Fibroblast of lung (primary cell): ENCODE data around the gene SNX8. TPM values are rescaled to one million over a fixed set of nuclear protein-coding genes. Genes with fewer than 3 reads are reported as not detected.

Source experiments
- DNase-seq, 2 donors: peaks; one replicate each; pipeline versions ENCODE4 v3.0.0 to v3.0.0-alpha.2; 2010; ENCODE audit warnings: low read depth in 2 of 2
- H2AFZ ChIP-seq: 2 replicates; pipeline ENCODE4 v1.5.1; 2012; ENCODE audit warnings: low read length, control low read depth, inconsistent platforms
- H3K27ac ChIP-seq: 2 replicates; pipeline ENCODE4 v1.5.1; 2011; ENCODE audit warnings: low read length, control low read depth; ENCODE audit not compliant: insufficient read depth
- H3K27me3 ChIP-seq: 2 replicates; pipeline ENCODE4 v1.5.1; 2011; ENCODE audit warnings: mild to moderate bottlenecking, low read length; ENCODE audit not compliant: control insufficient read depth, insufficient read depth
- H3K36me3 ChIP-seq: 2 replicates; pipeline ENCODE4 v1.5.1; 2011; ENCODE audit warnings: low read length; ENCODE audit not compliant: control insufficient read depth, insufficient read depth
- H3K4me1 ChIP-seq: 2 replicates; pipeline ENCODE4 v1.5.1; 2011; ENCODE audit warnings: low read length; ENCODE audit not compliant: control insufficient read depth, insufficient read depth; ENCODE audit errors: extremely low read depth
- H3K4me2 ChIP-seq: 2 replicates; pipeline ENCODE4 v1.5.1; 2011; ENCODE audit warnings: low read length, control low read depth; ENCODE audit not compliant: insufficient read depth; ENCODE audit errors: extremely low read depth
- H3K4me3 ChIP-seq, 4 experiments: fragments of 200-600 bp in 1 of 4; sonication (generic) in 1 of 4; replicated peaks in 1 of 4; 2 replicates each; pipeline ENCODE4 v1.5.1; 2011 to 2016; ENCODE audit warnings: low read length in 4 of 4, low read depth in 3 of 4, mild to moderate bottlenecking in 3 of 4, control low read depth in 2 of 4, inconsistent platforms in 1 of 4, mixed read lengths in 1 of 4; ENCODE audit not compliant: insufficient read depth in 1 of 4; ENCODE audit errors: control extremely low read depth in 1 of 4
- H3K79me2 ChIP-seq: 2 replicates; pipeline ENCODE4 v1.5.1; 2012; ENCODE audit warnings: mild to moderate bottlenecking, low read length, inconsistent platforms; ENCODE audit not compliant: control insufficient read depth, insufficient read depth
- H3K9ac ChIP-seq: 2 replicates; pipeline ENCODE4 v1.5.1; 2011; ENCODE audit warnings: mild to moderate bottlenecking, low read length, control low read depth; ENCODE audit not compliant: insufficient read depth
- H3K9me3 ChIP-seq: 2 replicates; pipeline ENCODE4 v1.5.1; 2012; ENCODE audit warnings: low read depth, low read length; ENCODE audit not compliant: control insufficient read depth, insufficient read depth
- H4K20me1 ChIP-seq: 2 replicates; pipeline ENCODE4 v1.5.1; 2011; ENCODE audit warnings: low read length; ENCODE audit not compliant: control insufficient read depth, insufficient read depth; ENCODE audit errors: extremely low read depth
- CTCF ChIP-seq, 2 donors: IDR thresholded peaks in 1 of 2; conservative IDR thresholded peaks in 1 of 2; 1 replicate in 1 of 2; 2 replicates in 1 of 2; pipeline ENCODE4 v1.5.1; 2011 to 2012; ENCODE audit warnings: low read length in 2 of 2, control low read depth in 1 of 2, inconsistent platforms in 1 of 2, low read depth in 1 of 2, mild to moderate bottlenecking in 1 of 2
- EZH2 ChIP-seq: IDR thresholded peaks from 2 replicates; pipeline ENCODE4 v1.5.1; 2012; ENCODE audit warnings: low read length, control low read depth, mild to moderate bottlenecking; ENCODE audit errors: missing control alignments
- polyA plus RNA-seq, 2 donors: library from polyadenylated mRNA; depleted of rRNA in 1 of 2; stranded (reverse) in 1 of 2; unstranded in 1 of 2; fragments of >200 nt; gene quantifications; 2 replicates each; pipeline ENCODE4 v1.2.1, GENCODE V29; 2011 to 2012; ENCODE audit warnings: missing spikeins in 1 of 2
- total RNA-seq: library from RNA; depleted of rRNA; stranded (reverse); fragments of >200 nt; gene quantifications from 2 replicates; pipeline ENCODE4 v1.2.1, GENCODE V29; 2014

Gene SNX8
- total and polyA plus RNA-seq, 2 donors (not counting 1 experiment from before 2014, with no cell fraction given) = 13.2 to 27.4 TPM

- H3K4me3 ChIP-seq = no peak overlapping the region
- no peak for TF ChIP-seq CTCF (conservative IDR thresholded peaks at IDR 0.05 in 1 of 2, IDR thresholded peaks at IDR 0.05 in 1 of 2; ENCODE audit: low read depth in 1 of 2, low read length in 2 of 2)
- TF ChIP-seq EZH2 = no peak
- no peaks in the 10 kb centered on the region for H3K79me2 ChIP-seq
- no peak overlapping the region for H3K4me2 ChIP-seq
- no peak overlapping the region for H3K9ac ChIP-seq
- no peak for DNase-seq
- H4K20me1 ChIP-seq = no peaks in the 10 kb centered on the region
- peaks cover 10% of the 10 kb centered on the region for H3K36me3 ChIP-seq
- no peak overlapping the region for H3K27ac ChIP-seq
- H3K27me3 ChIP-seq = no peaks in the 10 kb centered on the region
- peaks cover 4% of the 10 kb centered on the region for H3K4me1 ChIP-seq
- H2AFZ ChIP-seq = no peak overlapping the region
- no peaks in the 10 kb centered on the region for H3K9me3 ChIP-seq
These were observed 59.7 kb downstream of the SNX8 start for GRCh38 chr7:2254429-2255144.

GRCh38 chr7:2253525-2254244 is 60.6 kb downstream of the SNX8 start:
- H3K4me2 ChIP-seq = no peak overlapping the region
- TF ChIP-seq CTCF (conservative IDR thresholded peaks at IDR 0.05 in 1 of 2, IDR thresholded peaks at IDR 0.05 in 1 of 2; ENCODE audit: low read depth in 1 of 2, low read length in 2 of 2) (no peak), EZH2 (no peak)
- no peaks in the 10 kb centered on the region for H3K9me3 ChIP-seq
- no peak overlapping the region for H3K27ac ChIP-seq
- no peaks in the 10 kb centered on the region for H3K27me3 ChIP-seq
- H3K4me1 ChIP-seq = peaks cover 9% of the 10 kb centered on the region
- H3K36me3 ChIP-seq = peaks cover 10% of the 10 kb centered on the region
- no peaks in the 10 kb centered on the region for H3K79me2 ChIP-seq
- no peak overlapping the region for H3K4me3 ChIP-seq
- no peak for DNase-seq
- no peak overlapping the region for H3K9ac ChIP-seq
- no peak overlapping the region for H2AFZ ChIP-seq
- H4K20me1 ChIP-seq = no peaks in the 10 kb centered on the region

GRCh38 chr7:2253021-2253420 is 61.2 kb downstream of the SNX8 start:
- TF ChIP-seq EZH2 (no peak), CTCF (conservative IDR thresholded peaks at IDR 0.05 in 1 of 2, IDR thresholded peaks at IDR 0.05 in 1 of 2; ENCODE audit: low read depth in 1 of 2, low read length in 2 of 2) (no peak)
- H4K20me1 ChIP-seq = no peaks in the 10 kb centered on the region
- peaks cover 10% of the 10 kb centered on the region for H3K36me3 ChIP-seq
- no peaks in the 10 kb centered on the region for H3K9me3 ChIP-seq
- no peak for DNase-seq
- H2AFZ ChIP-seq = no peak overlapping the region
- peaks cover 10% of the 10 kb centered on the region for H3K4me1 ChIP-seq
- no peak overlapping the region for H3K9ac ChIP-seq
- H3K79me2 ChIP-seq = no peaks in the 10 kb centered on the region
- no peaks in the 10 kb centered on the region for H3K27me3 ChIP-seq
- H3K4me2 ChIP-seq = no peak overlapping the region
- H3K4me3 ChIP-seq = no peak overlapping the region
- no peak overlapping the region for H3K27ac ChIP-seq
